GM19463 (cell line): ENCODE measurements around the gene TRAPPC6A.

Source experiments
- ATAC-seq: cut with Tn5 transposase; IDR thresholded peaks from one replicate; pipeline ENCODE4 v1.9.1; 2021; ENCODE audit warnings: mild to moderate bottlenecking, moderate library complexity; ENCODE audit not compliant: unreplicated experiment

Gene TRAPPC6A

GRCh38 chr19:45133661-45134060 is 44.4 kb downstream of the TRAPPC6A start:
- no peak for ATAC-seq

- ATAC-seq: no peak
Measured at GRCh38 chr19:45130888-45131615, 47.0 kb downstream of the TRAPPC6A start.

DNA sequence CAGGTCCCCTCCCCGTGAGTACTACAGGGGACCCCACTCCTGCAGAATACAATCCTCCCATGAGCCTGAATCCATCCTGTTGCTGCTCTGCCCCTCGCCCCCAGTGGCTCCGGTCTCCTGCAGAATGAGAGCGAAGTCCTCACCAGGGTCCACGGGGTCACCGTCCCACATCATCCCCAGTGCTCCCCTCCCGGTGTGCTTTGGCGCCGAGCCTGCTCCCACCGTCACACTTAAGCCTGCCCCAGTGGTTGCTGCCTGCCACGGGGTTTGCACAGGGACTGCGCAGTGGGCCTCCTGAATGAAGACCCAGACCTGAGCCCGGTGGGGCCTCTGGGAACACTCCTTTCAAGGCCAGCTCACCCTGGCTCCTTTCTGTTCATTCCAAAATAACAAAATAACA is 47.8 kb downstream of the TRAPPC6A start:
- ATAC-seq: no peak

DNA sequence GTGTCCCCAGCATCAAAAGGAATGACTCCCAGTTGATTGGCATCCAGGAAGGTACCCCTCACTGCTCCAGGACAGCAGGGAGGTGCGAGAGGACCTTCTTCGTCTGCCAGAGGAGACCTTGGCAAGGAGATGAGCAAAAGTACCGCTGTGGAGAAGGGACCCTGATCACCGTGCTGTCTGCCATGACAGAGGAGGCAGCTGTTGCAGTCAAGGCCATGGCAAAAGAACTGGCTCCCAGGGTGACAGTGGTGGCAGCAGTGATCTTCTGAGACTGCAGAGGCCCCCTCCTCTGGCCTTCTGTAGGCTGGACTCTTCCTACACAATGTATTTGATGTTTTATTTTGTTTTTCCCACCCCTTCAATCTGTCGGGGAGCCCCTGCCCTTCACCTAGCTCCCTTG is 49.2 kb downstream of the TRAPPC6A start:
- ATAC-seq: no peak

DNA sequence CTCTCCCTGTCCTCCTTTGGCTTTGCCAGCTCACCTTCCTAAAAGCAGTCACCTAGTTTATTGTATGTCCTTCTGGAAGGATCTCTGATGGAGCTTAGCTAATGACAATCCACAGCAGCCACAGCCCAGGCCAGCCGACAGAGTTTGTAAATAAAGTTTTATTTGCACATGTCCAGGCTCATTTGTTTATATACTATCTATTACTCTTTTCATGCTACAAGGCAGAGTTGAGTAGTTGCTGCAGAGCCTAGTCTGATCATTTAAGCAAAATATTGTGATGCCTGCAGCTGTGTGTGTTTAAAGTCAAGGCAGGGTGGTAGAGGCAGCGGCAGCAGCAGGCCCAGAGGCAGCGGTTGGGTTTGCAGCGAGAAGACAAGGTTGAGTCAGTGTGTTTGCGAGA is 49.9 kb downstream of the TRAPPC6A start:
- ATAC-seq: no peak

DNA sequence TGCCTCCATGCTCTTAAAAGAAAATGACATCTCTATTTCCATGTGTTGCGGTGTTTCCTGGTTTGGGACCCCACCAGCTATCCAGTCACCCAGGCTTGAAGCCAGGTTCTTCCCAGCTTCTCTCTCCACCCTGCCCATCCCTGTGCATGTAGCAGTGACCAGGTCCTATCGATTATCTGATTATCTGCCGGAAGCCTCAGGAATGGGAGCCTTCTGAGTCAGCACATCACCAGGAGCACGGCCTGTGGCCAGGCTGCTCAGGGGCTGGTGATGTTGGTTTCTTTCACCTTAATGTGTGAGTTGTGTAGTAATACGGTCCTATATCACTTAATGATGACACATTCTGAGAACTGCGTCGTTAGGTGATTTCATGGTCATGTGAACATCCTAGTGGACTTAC is 51.4 kb downstream of the TRAPPC6A start:
- no peak for ATAC-seq

DNA sequence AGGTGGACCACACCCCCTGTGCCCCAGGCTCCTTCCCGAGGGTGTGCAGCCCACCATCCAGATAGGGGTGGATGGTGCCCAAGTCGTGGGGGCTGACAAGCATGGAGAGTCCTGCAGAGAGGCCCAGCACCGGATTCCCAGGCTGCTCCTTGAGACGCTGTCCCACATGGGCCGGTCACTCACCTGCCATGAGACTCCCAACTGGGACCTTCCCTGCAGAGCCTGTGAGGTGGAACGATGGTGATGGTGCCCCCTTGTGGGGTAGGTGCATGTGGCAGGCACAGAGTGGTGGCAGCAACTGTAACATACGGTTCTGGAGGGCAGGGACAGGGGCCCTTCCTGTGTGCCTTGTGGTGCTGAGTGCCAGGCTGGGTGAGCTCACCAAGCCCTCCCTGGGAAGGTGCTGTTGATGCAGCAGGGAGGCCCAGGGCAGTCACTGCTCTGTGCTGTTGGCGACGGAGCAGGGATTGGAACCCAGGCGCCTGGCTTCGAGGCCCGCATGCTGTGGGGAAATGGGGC is 52.0 kb downstream of the TRAPPC6A start:
- ATAC-seq: no peak

DNA sequence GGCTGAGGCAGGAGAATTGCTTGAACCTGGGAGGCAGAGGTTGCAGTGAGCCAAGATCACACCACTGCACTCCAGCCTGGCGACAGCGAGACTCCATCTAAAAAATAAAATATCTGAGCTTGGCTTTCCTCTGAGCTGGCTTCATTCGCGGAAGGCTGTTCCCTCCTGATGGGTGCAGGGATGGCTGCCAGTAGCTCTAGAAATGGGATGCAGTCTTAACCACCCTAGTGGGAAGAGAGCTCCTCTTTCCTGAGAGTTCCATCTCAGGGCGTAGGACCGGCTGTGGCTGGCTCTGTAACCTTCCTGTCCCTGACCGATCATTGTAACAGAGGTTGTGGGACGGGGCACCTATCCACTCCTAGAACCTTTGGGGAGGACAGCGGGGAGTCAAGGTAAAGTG is 52.7 kb downstream of the TRAPPC6A start:
- no peak for ATAC-seq

GRCh38 chr19:45124021-45124420 is 54.0 kb downstream of the TRAPPC6A start:
- no peak for ATAC-seq

DNA sequence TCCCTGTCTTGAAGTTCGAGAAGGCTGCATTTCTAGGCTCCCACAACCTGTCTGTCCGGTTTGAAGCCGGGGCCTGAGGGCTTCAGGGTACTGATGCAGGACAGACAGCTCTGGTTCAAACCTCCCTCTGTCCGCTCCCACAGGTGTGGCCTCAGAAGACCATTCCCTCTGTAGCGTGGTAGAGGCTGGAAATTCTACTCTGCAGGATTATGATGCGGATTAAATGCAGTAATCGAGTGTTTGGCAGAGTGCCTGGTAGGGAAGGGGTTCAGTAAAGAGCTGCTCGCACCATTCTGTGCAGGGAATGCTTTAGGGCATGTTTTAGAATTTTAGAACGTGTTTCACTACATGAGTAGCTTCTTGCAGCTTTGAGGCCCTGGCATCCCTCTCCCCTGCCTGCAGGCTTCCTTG is 54.6 kb downstream of the TRAPPC6A start:
- no peak for ATAC-seq

GRCh38 chr19:45122832-45123231 is 55.2 kb downstream of the TRAPPC6A start:
- no peak for ATAC-seq

DNA sequence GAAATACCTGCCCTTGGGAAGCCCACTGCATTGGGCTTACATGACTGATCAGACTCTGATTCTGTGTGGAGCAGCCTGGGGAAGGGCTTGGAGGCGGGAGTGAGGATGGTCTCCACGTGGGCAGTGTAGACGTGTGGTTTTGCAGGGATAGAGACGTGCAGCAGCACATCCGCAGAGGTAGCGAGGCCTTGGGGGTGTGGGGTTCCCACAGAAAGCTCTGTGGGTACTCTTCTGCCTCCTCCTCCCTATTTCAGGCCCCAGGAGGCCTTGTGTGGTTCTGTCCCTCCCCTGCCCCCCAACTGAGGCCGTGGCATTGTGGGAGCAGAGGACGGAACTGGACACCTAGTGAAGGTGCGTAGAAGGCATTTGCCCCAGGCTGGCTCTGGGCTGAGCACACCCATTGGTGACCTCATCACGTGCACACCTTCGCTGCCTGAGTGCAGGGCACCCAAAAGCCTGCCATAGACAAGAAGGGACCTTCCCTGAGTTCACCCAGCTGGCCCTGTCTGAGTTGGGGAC is 56.2 kb downstream of the TRAPPC6A start:
- no peak for ATAC-seq

DNA sequence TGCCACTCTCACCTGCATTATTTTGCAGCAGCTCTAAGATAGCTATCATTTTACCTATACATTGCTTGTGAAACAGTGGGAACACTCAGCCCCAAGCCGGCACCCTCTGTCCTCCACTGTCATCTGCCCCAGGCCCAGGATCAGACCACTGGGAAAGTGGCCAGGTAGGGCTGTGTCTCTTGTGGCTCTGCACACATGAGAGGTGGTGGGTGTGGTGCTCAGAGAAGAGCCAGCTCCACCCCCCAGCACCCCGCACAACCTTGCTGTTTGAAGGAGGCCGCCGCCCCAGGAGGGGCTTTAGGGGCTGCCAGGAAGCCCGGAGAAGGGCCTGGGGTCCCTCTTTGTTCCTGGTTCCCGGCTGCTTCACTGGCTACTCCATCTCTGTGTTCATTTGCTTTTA is 58.5 kb downstream of the TRAPPC6A start:
- no peak for ATAC-seq

GRCh38 chr19:45118591-45119355 is 59.3 kb downstream of the TRAPPC6A start:
- peak; percentile 40 for ATAC-seq

DNA sequence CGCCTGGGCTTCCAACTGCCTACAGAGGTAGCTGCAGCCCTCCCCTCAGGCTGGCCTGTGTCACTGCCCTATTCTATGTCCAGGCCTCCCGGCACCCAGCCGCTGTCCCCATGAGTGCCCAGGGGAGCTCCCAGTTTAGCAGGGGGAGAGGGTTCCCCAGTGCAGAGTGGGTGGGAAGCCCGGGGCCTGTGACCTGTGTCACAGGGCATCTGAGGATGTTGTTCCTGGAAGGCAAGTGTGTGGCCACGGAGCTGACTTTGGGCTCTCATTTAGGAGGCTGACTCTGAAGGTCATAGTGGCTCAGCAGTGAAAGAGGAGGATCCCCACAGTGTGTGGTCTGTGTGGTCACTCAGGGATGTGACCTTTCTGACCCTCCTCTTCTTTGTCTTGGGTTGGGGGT is 59.9 kb downstream of the TRAPPC6A start:
- no peak for ATAC-seq

DNA sequence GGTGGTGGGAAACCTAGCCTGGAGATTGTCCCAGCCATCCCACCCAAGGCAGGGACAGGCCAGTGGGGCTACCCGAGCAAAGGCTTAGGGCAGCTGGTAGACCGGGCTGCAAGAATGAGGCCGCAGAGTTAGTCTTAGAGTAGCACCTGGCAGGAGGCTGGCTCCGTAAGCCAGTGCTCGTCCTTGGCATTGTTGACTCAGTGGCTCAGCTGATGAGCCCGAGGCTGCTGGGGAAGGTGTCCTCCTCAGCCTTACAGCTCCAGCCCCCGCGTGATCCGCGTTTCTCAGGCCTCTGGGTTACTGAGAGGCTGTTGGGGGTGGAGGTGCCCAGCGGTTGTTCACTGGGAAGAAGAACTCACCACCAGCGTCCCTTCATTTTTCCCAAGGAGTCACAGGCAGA is 60.4 kb downstream of the TRAPPC6A start:
- ATAC-seq: no peak

DNA sequence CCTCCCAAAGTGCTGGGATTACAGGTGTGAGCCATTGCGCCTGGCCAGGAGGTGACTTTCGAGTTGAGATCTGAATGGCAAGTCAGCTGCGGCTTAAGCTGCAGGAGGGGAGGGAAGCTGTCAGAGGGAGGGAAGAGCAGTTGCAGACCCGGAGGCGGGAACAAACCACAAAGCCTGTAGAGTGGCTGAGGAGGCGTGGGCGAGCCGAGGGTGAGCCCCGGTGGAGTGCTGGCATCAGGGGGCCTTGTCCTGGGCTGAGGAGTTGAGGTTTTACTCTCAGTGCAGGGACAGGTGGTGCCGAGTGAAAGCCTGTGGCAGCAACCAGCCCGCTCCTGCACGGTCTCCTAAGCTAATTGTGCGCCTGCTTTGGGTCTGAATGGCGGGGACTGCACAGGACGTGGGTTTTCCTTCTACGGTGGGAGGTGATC is 60.9 kb downstream of the TRAPPC6A start:
- ATAC-seq: peak; percentile 47

GRCh38 chr19:45115809-45116615 is 62.0 kb downstream of the TRAPPC6A start:
- no peak for ATAC-seq

DNA sequence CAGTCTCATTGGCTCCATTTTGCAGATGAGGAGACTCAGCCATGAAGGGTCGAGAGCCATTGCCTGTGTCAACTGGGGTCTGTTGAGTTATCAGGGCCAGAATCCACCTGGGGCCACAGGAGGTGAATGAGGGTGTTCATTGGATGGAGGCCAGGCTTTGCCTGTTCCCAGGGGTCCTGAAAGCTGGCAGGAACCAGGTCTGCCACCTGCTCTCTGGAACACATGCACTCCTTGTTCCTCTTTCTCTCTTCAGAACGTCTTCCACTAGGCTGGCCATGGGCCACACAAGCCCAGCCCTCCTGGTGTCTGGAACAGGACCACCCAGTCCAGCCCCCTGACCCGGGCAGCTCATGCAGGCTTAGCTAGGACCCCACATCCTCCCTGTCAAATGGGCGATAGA is 63.9 kb downstream of the TRAPPC6A start:
- ATAC-seq: no peak

- ATAC-seq: no peak
Measured at GRCh38 chr19:45113628-45114027, 64.4 kb downstream of the TRAPPC6A start.
